GM21825 (cell line): ENCODE data around the gene PRKACA.
"Not testable (repeated sequence)": the region's sequence is repeated elsewhere in the genome, so short reads cannot be mapped to it uniquely, and the experiment has no call there.

Experiments
- ATAC-seq: cut with Tn5 transposase; IDR thresholded peaks from one replicate; pipeline ENCODE4 v1.9.1; 2021; ENCODE audit warnings: mild to moderate bottlenecking, moderate library complexity; ENCODE audit not compliant: unreplicated experiment

Gene PRKACA

GRCh38 chr19:14052470-14052869, 65.1 kb downstream of the PRKACA start:
- ATAC-seq: no peak

- ATAC-seq: no peak
These were observed 65.6 kb downstream of the PRKACA start for GRCh38 chr19:14051980-14052379.

GRCh38 chr19:14050961-14051360, 66.6 kb downstream of the PRKACA start:
- ATAC-seq: not testable (repeated sequence)

- no peak for ATAC-seq
These were observed 67.0 kb downstream of the PRKACA start for GRCh38 chr19:14050512-14050911.

- ATAC-seq: no peak
These were observed 69.0 kb downstream of the PRKACA start for GRCh38 chr19:14048443-14049153.

- ATAC-seq: not testable (repeated sequence)
These were observed 69.7 kb downstream of the PRKACA start for GRCh38 chr19:14047866-14048265.

- ATAC-seq: not testable (repeated sequence)
These were observed 74.6 kb downstream of the PRKACA start for GRCh38 chr19:14042659-14043608.
